Lower leg skin (tissue), 3 donors: ENCODE results near the gene CLASP2.

Experiments
- POLR2A ChIP-seq, 2 donors: fragments of 450-650 bp; IDR thresholded peaks; one replicate each; pipeline ENCODE4 v1.6.1; 2016 to 2017; ENCODE audit warnings: antibody characterized with exemption in 2 of 2, mild to moderate bottlenecking in 1 of 2, moderate library complexity in 1 of 2
- TF ChIP-seq, protein P1 (sequence below), 3 donors: fragments of 450-650 bp; IDR thresholded peaks; one replicate each; pipeline ENCODE4 v1.5.1; 2016; ENCODE audit warnings: antibody characterized with exemption in 3 of 3, mild to moderate bottlenecking in 3 of 3, moderate library complexity in 2 of 3

GRCh38 chr3:33690341-33690740 lies 27.7 kb downstream of the CLASP2 start:
- TF ChIP-seq, protein P1, sequence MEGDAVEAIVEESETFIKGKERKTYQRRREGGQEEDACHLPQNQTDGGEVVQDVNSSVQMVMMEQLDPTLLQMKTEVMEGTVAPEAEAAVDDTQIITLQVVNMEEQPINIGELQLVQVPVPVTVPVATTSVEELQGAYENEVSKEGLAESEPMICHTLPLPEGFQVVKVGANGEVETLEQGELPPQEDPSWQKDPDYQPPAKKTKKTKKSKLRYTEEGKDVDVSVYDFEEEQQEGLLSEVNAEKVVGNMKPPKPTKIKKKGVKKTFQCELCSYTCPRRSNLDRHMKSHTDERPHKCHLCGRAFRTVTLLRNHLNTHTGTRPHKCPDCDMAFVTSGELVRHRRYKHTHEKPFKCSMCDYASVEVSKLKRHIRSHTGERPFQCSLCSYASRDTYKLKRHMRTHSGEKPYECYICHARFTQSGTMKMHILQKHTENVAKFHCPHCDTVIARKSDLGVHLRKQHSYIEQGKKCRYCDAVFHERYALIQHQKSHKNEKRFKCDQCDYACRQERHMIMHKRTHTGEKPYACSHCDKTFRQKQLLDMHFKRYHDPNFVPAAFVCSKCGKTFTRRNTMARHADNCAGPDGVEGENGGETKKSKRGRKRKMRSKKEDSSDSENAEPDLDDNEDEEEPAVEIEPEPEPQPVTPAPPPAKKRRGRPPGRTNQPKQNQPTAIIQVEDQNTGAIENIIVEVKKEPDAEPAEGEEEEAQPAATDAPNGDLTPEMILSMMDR (IDR thresholded peaks at IDR 0.05): no peak
- TF ChIP-seq POLR2A (IDR thresholded peaks at IDR 0.05): no peak
